Astrocyte (in vitro differentiated cells and primary cell): ENCODE data around the gene PKNOX2.

Experiments
- CTCF ChIP-seq: IDR thresholded peaks from 2 replicates; pipeline ENCODE4 v1.5.1; 2011; ENCODE audit warnings: low read depth, mild to moderate bottlenecking, inconsistent platforms, low read length, moderate library complexity; ENCODE audit not compliant: insufficient read depth
- EZH2 ChIP-seq: IDR thresholded peaks from 2 replicates; pipeline ENCODE4 v1.6.1; 2012; ENCODE audit warnings: mild to moderate bottlenecking, low read length, inconsistent platforms; ENCODE audit not compliant: insufficient read depth

- TF ChIP-seq CTCF = no peak
- no peak for TF ChIP-seq EZH2
Observed at GRCh38 chr11:125381499-125382044, 217.0 kb downstream of the PKNOX2 start.
